Chondrocyte (in vitro differentiated cells): ENCODE measurements around the gene TBC1D3G. TPM values are rescaled to one million over a fixed set of nuclear protein-coding genes. Genes with fewer than 3 reads are reported as not detected.
"Not testable (repeated sequence)": the region's sequence is repeated elsewhere in the genome, so short reads cannot be mapped to it uniquely, and the experiment has no call there.

Source experiments
- DNase-seq: peaks from one replicate; pipeline ENCODE4 v3.0.0; 2021; ENCODE audit warnings: mixed read lengths, low spot score
- H3K27ac Mint-ChIP-seq: one replicate; pipeline ENCODE4 v1.8.0; 2021; ENCODE audit warnings: mild to moderate bottlenecking, moderate library complexity, mixed read lengths; ENCODE audit not compliant: unreplicated experiment
- H3K27me3 Mint-ChIP-seq: 2 replicates; pipeline ENCODE4 v1.8.0; 2021; ENCODE audit warnings: low read depth, mixed read lengths
- H3K36me3 Mint-ChIP-seq: 2 replicates; pipeline ENCODE4 v1.8.0; 2021; ENCODE audit warnings: low read depth, mixed read lengths
- H3K4me1 Mint-ChIP-seq: 2 replicates; pipeline ENCODE4 v1.8.0; 2021; ENCODE audit warnings: low read depth, mild to moderate bottlenecking, mixed read lengths
- H3K4me3 Mint-ChIP-seq: one replicate; pipeline ENCODE4 v1.8.0; 2021; ENCODE audit warnings: mild to moderate bottlenecking, moderate library complexity, mixed read lengths; ENCODE audit not compliant: unreplicated experiment
- H3K9me3 Mint-ChIP-seq: 2 replicates; pipeline ENCODE4 v1.8.0; 2021; ENCODE audit warnings: low read depth, mixed read lengths
- long read RNA-seq: library from polyadenylated mRNA; stranded (forward); transcript quantifications from one replicate; pipeline ENCODE4 v2.0.0, GENCODE V29; 2021
- total RNA-seq: library from RNA; stranded (reverse); gene quantifications from 3 replicates; pipeline ENCODE4 v1.2.1, GENCODE V29; 2021

TBC1D3G gene
- not detected in 3 replicates for total RNA-seq
- long read RNA-seq: 0 reads

- H3K27me3 Mint-ChIP-seq, H3K27ac Mint-ChIP-seq, H3K36me3 Mint-ChIP-seq, DNase-seq, H3K4me3 Mint-ChIP-seq, H3K9me3 Mint-ChIP-seq, H3K4me1 Mint-ChIP-seq: not testable (repeated sequence)
Observed at GRCh38 chr17:36323584-36323983, at the start of gene TBC1D3G. TBC1D3G (plus strand) TSS chr17:36323884; CDS start chr17:36325412, 1,528 bp downstream.

- not testable (repeated sequence) for H3K27me3 Mint-ChIP-seq, H3K36me3 Mint-ChIP-seq, H3K9me3 Mint-ChIP-seq, H3K4me3 Mint-ChIP-seq, H3K4me1 Mint-ChIP-seq, DNase-seq, H3K27ac Mint-ChIP-seq
Observed at GRCh38 chr17:36283256-36283655, 40.4 kb upstream of the TBC1D3G start.

GRCh38 chr17:36284219-36284618 lies 39.5 kb upstream of the TBC1D3G start:
- not testable (repeated sequence) for H3K9me3 Mint-ChIP-seq, H3K4me3 Mint-ChIP-seq, DNase-seq, H3K27ac Mint-ChIP-seq, H3K4me1 Mint-ChIP-seq, H3K27me3 Mint-ChIP-seq, H3K36me3 Mint-ChIP-seq

- not testable (repeated sequence) for H3K9me3 Mint-ChIP-seq, H3K27me3 Mint-ChIP-seq, H3K4me3 Mint-ChIP-seq, H3K4me1 Mint-ChIP-seq, H3K27ac Mint-ChIP-seq, DNase-seq, H3K36me3 Mint-ChIP-seq
Observed at GRCh38 chr17:36289965-36290612, 33.6 kb upstream of the TBC1D3G start.

GRCh38 chr17:36295161-36295560 lies 28.5 kb upstream of the TBC1D3G start:
- H3K27ac Mint-ChIP-seq, H3K36me3 Mint-ChIP-seq, H3K9me3 Mint-ChIP-seq, H3K27me3 Mint-ChIP-seq, H3K4me1 Mint-ChIP-seq, DNase-seq, H3K4me3 Mint-ChIP-seq: not testable (repeated sequence)

GRCh38 chr17:36315736-36316135 lies 7.9 kb upstream of the TBC1D3G start:
- H3K36me3 Mint-ChIP-seq, H3K27ac Mint-ChIP-seq, DNase-seq, H3K9me3 Mint-ChIP-seq, H3K27me3 Mint-ChIP-seq, H3K4me3 Mint-ChIP-seq, H3K4me1 Mint-ChIP-seq: not testable (repeated sequence)

GRCh38 chr17:36362496-36362895 lies 38.8 kb downstream of the TBC1D3G start:
- not testable (repeated sequence) for H3K9me3 Mint-ChIP-seq, H3K4me3 Mint-ChIP-seq, H3K4me1 Mint-ChIP-seq, H3K27me3 Mint-ChIP-seq, DNase-seq, H3K36me3 Mint-ChIP-seq, H3K27ac Mint-ChIP-seq

GRCh38 chr17:36375938-36376337 lies 52.3 kb downstream of the TBC1D3G start:
- H3K9me3 Mint-ChIP-seq, H3K36me3 Mint-ChIP-seq, H3K4me3 Mint-ChIP-seq, H3K4me1 Mint-ChIP-seq, H3K27ac Mint-ChIP-seq, DNase-seq, H3K27me3 Mint-ChIP-seq: not testable (repeated sequence)

Other genes starting within 250 kb of the TBC1D3G start
- not detected in 3 replicates for gene CCL3, start 233.7 kb upstream of the TBC1D3G start, total RNA-seq
- not detected in 3 replicates for gene CCL4, start 220.1 kb upstream of the TBC1D3G start, total RNA-seq
- gene TBC1D3B, start 147.2 kb upstream of the TBC1D3G start, total RNA-seq: 4.6 to 8.4 TPM (median 6.2 TPM) in 3 replicates
- not detected in 3 replicates for gene CCL3L1, start 127.1 kb upstream of the TBC1D3G start, total RNA-seq
- gene CCL4L2, start 112.8 kb upstream of the TBC1D3G start, total RNA-seq: not detected in 3 replicates
- gene TBC1D3I, start 59.3 kb upstream of the TBC1D3G start, total RNA-seq: 0.58 to 0.60 TPM in 2 of 3 replicates, not detected in the other
- not detected in 3 replicates for gene TBC1D3H, start 64.6 kb downstream of the TBC1D3G start, total RNA-seq
- 24.7 to 25.9 TPM (median 25.2 TPM) in 3 replicates for gene ZNHIT3, start 162.8 kb downstream of the TBC1D3G start, total RNA-seq
- 51.5 to 75.6 TPM (median 52.6 TPM) in 3 replicates for gene MYO19, start 211.0 kb downstream of the TBC1D3G start, total RNA-seq
- 10.5 to 15.4 TPM (median 11.0 TPM) in 3 replicates for gene PIGW, start 211.1 kb downstream of the TBC1D3G start, total RNA-seq
- gene GGNBP2, start 221.0 kb downstream of the TBC1D3G start, total RNA-seq: 62.7 to 70.8 TPM (median 68.2 TPM) in 3 replicates